ENCODE results near the gene PXT1.

PXT1 gene

DNA sequence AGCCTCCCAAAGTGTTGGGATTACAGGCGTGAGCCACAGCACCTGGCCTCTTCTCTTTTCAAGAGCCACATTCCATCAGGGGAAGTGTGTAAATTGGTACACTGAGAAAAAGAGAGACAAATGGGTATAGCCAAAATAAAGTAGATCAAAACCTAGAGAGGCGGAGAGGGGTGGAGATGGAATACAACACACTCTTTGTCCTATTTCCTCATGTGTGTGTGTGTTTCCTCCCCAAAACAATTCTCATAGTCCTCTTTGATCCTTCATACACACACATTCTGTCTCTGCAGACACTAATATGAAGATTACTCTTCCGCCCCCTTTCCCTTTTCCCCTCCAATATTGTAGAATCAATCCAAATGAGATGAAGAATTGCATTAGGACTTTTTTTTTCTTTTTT lies 16.0 kb downstream of the PXT1 start:
- Histone ChIP-seq H3K27ac (replicated peaks) (no peak overlapping the region), H3K27me3 (ENCODE audit: insufficient read depth, poor library complexity, severe bottlenecking) (no peaks in the 10 kb centered on the region), H3K4me3 (replicated peaks; ENCODE audit: insufficient read depth, low read length) (no peak overlapping the region)
- TF ChIP-seq, protein P1, sequence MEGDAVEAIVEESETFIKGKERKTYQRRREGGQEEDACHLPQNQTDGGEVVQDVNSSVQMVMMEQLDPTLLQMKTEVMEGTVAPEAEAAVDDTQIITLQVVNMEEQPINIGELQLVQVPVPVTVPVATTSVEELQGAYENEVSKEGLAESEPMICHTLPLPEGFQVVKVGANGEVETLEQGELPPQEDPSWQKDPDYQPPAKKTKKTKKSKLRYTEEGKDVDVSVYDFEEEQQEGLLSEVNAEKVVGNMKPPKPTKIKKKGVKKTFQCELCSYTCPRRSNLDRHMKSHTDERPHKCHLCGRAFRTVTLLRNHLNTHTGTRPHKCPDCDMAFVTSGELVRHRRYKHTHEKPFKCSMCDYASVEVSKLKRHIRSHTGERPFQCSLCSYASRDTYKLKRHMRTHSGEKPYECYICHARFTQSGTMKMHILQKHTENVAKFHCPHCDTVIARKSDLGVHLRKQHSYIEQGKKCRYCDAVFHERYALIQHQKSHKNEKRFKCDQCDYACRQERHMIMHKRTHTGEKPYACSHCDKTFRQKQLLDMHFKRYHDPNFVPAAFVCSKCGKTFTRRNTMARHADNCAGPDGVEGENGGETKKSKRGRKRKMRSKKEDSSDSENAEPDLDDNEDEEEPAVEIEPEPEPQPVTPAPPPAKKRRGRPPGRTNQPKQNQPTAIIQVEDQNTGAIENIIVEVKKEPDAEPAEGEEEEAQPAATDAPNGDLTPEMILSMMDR (IDR thresholded peaks at IDR 0.05; ENCODE audit: insufficient read depth, low read length): no peak
- TF ChIP-seq SPI1 (IDR thresholded peaks at IDR 0.05; ENCODE audit: borderline replicate concordance, low read depth) (no peak), POLR2AphosphoS5 (IDR thresholded peaks at IDR 0.05; ENCODE audit: low read depth) (no peak), GABPA (IDR thresholded peaks at IDR 0.05; ENCODE audit: low read depth) (no peak)
- TF ChIP-seq, protein P2, sequence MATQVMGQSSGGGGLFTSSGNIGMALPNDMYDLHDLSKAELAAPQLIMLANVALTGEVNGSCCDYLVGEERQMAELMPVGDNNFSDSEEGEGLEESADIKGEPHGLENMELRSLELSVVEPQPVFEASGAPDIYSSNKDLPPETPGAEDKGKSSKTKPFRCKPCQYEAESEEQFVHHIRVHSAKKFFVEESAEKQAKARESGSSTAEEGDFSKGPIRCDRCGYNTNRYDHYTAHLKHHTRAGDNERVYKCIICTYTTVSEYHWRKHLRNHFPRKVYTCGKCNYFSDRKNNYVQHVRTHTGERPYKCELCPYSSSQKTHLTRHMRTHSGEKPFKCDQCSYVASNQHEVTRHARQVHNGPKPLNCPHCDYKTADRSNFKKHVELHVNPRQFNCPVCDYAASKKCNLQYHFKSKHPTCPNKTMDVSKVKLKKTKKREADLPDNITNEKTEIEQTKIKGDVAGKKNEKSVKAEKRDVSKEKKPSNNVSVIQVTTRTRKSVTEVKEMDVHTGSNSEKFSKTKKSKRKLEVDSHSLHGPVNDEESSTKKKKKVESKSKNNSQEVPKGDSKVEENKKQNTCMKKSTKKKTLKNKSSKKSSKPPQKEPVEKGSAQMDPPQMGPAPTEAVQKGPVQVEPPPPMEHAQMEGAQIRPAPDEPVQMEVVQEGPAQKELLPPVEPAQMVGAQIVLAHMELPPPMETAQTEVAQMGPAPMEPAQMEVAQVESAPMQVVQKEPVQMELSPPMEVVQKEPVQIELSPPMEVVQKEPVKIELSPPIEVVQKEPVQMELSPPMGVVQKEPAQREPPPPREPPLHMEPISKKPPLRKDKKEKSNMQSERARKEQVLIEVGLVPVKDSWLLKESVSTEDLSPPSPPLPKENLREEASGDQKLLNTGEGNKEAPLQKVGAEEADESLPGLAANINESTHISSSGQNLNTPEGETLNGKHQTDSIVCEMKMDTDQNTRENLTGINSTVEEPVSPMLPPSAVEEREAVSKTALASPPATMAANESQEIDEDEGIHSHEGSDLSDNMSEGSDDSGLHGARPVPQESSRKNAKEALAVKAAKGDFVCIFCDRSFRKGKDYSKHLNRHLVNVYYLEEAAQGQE (IDR thresholded peaks at IDR 0.05; ENCODE audit: insufficient replicate concordance, low read depth): no peak
- no peak for DNase-seq (ENCODE audit: low read depth in 1 of 2, low spot score in 1 of 2)

DNA sequence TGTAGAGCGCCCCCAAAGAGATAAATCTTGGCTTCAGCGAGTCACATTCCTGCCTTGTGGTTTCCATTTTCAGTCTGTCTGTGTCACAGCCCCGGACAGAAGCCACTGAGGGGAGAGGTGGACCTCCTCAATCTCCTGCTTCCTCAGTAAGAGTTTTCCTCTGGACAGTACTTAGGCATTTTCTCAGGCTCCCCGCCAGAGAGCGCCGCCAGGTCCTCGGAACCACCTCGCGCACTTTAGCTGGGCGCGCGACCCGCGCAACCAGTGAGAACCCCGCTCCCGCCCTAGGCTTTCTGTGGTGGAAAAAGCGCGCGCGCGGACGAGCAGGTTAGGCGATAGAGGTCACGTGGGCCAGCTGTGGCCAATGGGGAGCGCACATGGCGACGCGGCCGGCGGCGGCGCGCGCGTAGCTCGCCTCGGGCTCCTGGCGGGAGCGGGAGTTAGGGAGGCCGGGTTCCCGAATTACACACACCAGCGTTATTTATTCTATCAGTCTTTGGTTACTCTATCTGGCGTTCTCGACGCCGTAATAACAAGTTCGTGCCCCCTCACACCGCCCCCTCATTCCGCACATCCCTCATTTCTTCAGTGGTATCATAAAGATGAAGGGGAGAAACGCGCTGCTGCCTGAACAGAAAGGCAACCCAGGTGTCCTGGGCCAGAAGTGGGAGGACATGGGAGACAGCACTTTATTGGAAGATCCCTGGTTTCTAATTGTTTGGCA lies 19.4 kb downstream of the PXT1 start:
- peak; percentile 96 to 99 for DNase-seq (ENCODE audit: low read depth in 1 of 2, low spot score in 1 of 2)
- Histone ChIP-seq H3K27me3 (ENCODE audit: insufficient read depth, poor library complexity, severe bottlenecking) (no peaks in the 10 kb centered on the region), H3K27ac (replicated peaks) (peak overlapping the region; percentile 52), H3K4me3 (replicated peaks; ENCODE audit: insufficient read depth, low read length) (peak overlapping the region; percentile 52)
- TF ChIP-seq, protein P2 (IDR thresholded peaks at IDR 0.05; ENCODE audit: insufficient replicate concordance, low read depth): no peak
- TF ChIP-seq, protein P1 (IDR thresholded peaks at IDR 0.05; ENCODE audit: insufficient read depth, low read length): peak; percentile 58
- peak; percentile 74; the same call in 1 of the 2 replicates for TF ChIP-seq POLR2AphosphoS5 (IDR thresholded peaks at IDR 0.05; ENCODE audit: low read depth)

DNA sequence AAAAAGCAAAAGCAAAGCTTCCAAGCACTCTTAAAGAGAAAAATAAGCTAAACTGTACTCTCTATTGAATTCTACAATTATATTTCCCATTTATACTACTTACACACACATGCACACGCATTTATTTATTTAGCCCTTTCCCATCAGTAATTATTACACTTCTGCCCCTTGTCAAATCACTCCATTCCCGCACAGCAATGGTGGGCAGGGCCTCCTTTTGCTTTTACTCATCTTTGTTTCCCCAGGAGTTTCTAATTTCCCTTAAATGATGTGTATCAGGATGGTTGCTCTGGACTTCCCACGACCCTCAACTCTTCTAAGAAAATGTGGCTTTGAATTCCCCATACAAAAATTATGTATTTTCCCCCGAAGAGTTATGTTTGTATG lies 19.9 kb downstream of the PXT1 start:
- Histone ChIP-seq H3K27ac (replicated peaks) (peak overlapping the region; percentile 48), H3K27me3 (ENCODE audit: insufficient read depth, poor library complexity, severe bottlenecking) (no peaks in the 10 kb centered on the region), H3K4me3 (replicated peaks; ENCODE audit: insufficient read depth, low read length) (peak overlapping the region; percentile 52)
- TF ChIP-seq, protein P1 (IDR thresholded peaks at IDR 0.05; ENCODE audit: insufficient read depth, low read length): no peak
- TF ChIP-seq POLR2AphosphoS5 (IDR thresholded peaks at IDR 0.05; ENCODE audit: low read depth): no peak
- TF ChIP-seq, protein P2 (IDR thresholded peaks at IDR 0.05; ENCODE audit: insufficient replicate concordance, low read depth): no peak
- TF ChIP-seq SPI1 (IDR thresholded peaks at IDR 0.05; ENCODE audit: borderline replicate concordance, low read depth): no peak
- no peak for TF ChIP-seq GABPA (IDR thresholded peaks at IDR 0.05; ENCODE audit: low read depth)
- no peak for DNase-seq (ENCODE audit: low read depth in 1 of 2, low spot score in 1 of 2)
